Renal cortical epithelial cell (primary cell): ENCODE data around the gene KRTAP4-11. TPM values are rescaled to one million over a fixed set of nuclear protein-coding genes. Genes with fewer than 3 reads are reported as not detected.
A peak's percentile ranks its signal among the peaks of the same experiment; 100 is the strongest.
"Not testable (repeated sequence)": the region's sequence is repeated elsewhere in the genome, so short reads cannot be mapped to it uniquely, and the experiment has no call there.

Source experiments
- DNase-seq: peaks from one replicate; pipeline ENCODE4 v3.0.0-alpha.2; 2011; ENCODE audit warnings: low read depth
- total RNA-seq: library from RNA; depleted of rRNA; stranded (reverse); fragments of >200 nt; gene quantifications from 2 replicates; pipeline ENCODE4 v1.2.3, GENCODE V29; 2014

KRTAP4-11 gene
- not detected in 2 replicates for total RNA-seq

- DNase-seq = not testable (repeated sequence)
Measured at GRCh38 chr17:41117846-41118386, at the start of gene KRTAP4-11. Gene KRTAP4-11 (minus strand): TSS chr17:41118373. CDS start chr17:41118315, 58 bp downstream.

DNA sequence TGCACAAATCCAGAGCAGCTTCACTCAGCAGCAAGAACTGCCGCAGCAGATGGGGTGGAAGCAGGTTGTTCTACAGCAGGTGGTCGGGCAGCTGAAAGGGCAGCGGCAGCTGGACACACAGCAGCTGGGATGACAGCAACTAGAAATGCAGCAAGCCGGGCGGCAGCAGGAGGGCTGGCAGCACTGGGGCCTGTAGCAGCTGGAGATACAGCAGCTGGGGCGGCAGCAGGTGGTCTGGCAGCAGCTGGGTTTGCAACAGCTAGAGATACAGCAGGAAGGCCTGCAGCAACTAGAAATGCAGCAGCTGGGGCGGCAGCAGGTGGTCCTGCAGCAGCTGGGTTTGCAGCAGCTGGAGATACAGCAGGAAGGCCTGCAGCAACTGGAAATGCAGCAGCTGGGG, 49.4 kb upstream of the KRTAP4-11 start:
- DNase-seq = no peak

- no peak for DNase-seq
Measured at GRCh38 chr17:41163828-41164227, 45.7 kb upstream of the KRTAP4-11 start.

DNA sequence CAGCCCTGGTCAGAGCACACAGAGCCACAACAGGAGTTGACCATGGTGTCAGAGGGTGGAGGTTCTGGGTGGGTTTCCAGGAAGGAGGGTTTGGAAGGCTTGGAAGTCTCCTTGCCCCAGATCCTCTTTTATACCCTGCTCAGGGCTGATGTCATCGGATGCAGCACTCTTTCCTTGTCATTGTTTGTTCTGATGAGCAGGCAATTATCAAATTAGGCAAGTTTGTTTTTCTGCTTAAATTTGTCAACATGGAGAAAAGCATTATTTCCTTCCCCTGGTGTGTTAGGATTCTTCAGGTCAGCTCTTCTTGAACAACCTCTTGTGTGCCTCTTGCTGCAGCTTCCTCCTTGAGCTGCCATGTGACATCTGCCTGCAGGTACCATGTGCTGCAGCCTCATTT, 42.5 kb upstream of the KRTAP4-11 start, which contains the start of gene KRTAP4-4:
KRTAP4-4 (minus strand) TSS at position 101 of the 400 bp plus-strand sequence; CDS start at position 44, 57 bp downstream.
- no peak for DNase-seq

- DNase-seq = not testable (repeated sequence)
Measured at GRCh38 chr17:41160190-41160589, 42.0 kb upstream of the KRTAP4-11 start.

DNA sequence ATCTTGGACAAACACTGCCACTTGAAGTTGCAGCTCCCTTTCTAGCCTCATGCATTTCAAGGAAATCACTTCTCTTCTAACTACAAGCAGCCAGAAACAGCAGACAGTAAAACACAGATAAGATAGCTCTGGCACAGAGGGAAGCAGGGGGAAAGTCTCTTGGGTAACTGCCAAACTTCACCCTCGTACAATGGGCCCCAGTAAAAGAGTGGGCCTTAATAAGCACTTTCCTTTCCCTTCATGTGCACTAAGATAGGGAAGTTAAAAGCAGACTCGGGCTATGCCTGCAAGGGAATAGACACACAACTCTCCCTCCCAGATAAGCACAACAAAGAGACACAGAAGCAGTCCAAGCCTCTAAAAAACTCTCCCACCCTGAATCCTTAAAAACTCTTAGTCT, 35.7 kb upstream of the KRTAP4-11 start:
- no peak for DNase-seq

- no peak for DNase-seq
Measured at GRCh38 chr17:41151525-41151924, 33.4 kb upstream of the KRTAP4-11 start.

DNA sequence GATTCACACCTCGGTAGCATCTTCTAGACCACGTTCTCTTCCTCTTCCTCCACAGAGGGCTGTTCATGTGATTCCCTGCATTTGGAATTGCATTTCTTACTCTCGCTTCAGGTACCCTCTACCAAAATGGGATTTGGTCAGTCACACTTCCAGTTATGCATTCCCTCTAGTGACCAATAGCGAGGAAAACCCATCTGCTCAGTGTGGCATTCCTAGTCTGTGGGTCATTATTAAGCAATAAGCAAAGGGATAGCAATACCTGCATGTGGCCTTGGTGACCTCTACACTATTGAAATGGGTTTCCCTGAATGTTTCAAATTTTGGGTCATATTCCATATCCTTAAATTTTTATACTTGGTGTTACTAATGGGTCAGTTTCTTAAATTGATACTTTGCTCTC, 31.9 kb upstream of the KRTAP4-11 start:
- no peak for DNase-seq

GRCh38 chr17:41149652-41149985, 31.4 kb upstream of the KRTAP4-11 start, which contains the start of gene KRTAP4-5:
Gene KRTAP4-5 (minus strand): TSS chr17:41149825. CDS start chr17:41149767, 58 bp downstream.
- no peak for DNase-seq

GRCh38 chr17:41148971-41149651, 30.9 kb upstream of the KRTAP4-11 start:
- DNase-seq = not testable (repeated sequence)

GRCh38 chr17:41147531-41148204, 29.5 kb upstream of the KRTAP4-11 start:
- DNase-seq = no peak

DNA sequence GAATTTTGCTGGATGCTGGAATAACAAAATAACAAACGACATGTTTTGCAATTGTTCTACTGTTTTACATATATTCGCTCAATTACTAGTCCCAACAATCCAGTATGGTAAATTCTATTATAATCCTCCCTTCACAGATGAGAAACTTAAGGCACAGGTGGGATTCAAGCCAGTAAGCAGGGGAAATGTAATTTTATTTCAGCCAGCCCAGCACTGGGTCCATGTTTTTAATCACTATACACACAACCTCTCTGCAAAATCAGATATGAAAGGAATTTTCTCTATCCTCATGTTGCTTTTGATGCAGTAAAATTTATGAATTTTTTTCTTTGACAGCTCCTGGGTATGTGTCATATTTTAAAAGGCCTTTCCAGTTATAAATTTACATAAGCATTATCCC, 27.1 kb upstream of the KRTAP4-11 start:
- DNase-seq = no peak

DNA sequence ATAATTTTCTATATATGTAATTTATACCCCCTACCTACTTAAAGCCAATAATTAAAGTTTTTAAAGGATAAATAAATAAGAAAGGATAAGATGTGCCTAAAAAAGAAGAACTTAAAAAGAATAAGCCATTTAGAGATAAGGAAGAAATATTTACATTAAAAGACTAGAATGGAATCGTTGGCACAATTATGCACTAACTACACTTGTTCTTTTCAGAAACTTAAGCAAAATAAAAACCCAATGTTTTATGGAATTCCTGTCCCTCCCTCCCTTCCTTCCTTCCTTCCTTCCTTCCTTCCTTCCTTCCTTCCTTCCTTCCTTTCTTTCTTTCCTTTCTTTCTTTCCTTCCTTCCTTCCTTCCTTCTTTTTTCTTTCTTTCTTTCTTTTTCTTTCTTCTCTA, 26.7 kb upstream of the KRTAP4-11 start:
- DNase-seq = no peak

DNA sequence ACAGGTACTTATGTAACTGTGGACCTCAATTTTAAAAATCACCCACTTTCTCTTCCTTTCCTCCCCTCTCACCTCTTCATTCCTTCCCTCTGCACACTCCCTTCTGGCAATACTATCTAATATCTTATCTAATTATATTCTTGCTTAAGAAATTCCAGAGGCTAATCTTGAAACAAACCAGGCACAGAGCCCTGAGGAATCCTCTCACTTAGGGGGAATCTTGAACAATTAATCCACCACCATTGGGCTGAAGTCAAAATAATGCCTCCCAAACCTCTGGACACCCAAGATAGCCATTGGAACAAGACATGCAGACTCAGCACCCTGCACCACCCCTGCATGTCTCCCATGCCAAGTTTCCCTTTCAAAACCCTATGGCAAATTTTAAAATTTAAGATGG, 23.2 kb upstream of the KRTAP4-11 start:
- DNase-seq = no peak

GRCh38 chr17:41140360-41141131, 22.4 kb upstream of the KRTAP4-11 start, which contains the start of gene KRTAP4-6:
Gene KRTAP4-6 (minus strand): TSS chr17:41140544. CDS start chr17:41140487, 57 bp downstream.
- DNase-seq = peak; percentile 92

GRCh38 chr17:41139865-41140264, 21.7 kb upstream of the KRTAP4-11 start:
- DNase-seq = not testable (repeated sequence)

- no peak for DNase-seq
Measured at GRCh38 chr17:41133880-41134735, 15.9 kb upstream of the KRTAP4-11 start.

DNA sequence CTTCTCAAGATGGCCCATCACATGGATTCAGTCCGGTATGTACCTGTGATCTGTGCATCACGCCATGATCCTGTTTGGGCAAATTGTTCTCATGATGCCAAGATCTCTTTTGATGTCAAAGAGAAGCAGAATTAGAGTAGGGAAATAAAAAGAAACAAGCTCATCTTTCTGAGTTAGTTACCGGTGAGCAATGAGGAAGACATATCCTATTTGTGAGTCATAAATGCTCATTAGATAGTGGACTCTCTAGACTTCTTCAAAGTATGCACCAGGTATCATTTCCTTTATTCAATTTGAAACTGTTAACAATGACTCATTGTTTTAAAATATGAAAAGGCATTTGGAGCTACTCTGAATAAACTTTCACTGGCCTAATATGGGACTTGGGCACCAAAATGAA, 13.8 kb upstream of the KRTAP4-11 start:
- DNase-seq = peak; percentile 57

GRCh38 chr17:41127371-41127770, 9.2 kb upstream of the KRTAP4-11 start:
- no peak for DNase-seq

DNA sequence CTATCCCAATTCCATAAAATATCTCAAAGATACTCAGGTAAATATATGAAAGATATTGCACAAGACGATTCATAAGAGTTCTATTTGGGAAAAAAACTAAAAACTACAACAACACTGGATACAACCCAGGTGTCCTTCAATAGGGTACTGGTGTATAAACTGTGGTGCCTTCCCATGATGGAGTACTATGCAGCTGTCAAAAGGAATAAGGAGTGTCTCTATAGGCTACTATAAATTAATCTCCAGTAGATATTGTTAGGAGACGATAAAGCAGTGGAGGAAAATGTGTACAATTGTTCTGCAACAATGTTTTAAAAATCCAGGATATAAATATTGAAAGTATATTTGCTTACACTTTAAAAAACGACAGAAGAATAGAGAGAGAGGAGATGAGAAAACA, 8.2 kb upstream of the KRTAP4-11 start:
- no peak for DNase-seq

DNA sequence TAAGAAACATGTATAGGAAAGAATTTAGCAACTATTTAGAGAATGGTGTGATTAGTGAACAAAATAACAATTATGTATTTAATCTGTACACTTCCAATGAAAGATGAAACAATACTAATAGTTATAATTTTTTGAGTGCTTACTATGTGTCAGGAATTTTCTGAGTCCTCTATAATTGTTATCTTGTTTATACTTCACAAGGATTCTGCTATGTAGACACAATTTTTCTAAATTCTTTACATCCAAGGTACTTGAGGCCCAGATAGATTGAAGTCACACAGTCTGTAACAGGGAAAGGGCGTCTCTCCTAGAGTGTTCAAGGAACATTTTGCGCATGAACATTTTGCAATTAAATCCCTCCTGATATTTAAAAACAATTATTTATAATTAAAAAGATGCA, 6.9 kb upstream of the KRTAP4-11 start:
- DNase-seq = no peak
